GM18499 (cell line): ENCODE measurements around the gene DNAJC17.

ENCODE experiments used
- ATAC-seq: cut with Tn5 transposase; IDR thresholded peaks from one replicate; pipeline ENCODE4 v1.9.1; 2021; ENCODE audit warnings: moderate number of reproducible peaks; ENCODE audit not compliant: insufficient read depth, unreplicated experiment

The DNAJC17 gene, protein sequence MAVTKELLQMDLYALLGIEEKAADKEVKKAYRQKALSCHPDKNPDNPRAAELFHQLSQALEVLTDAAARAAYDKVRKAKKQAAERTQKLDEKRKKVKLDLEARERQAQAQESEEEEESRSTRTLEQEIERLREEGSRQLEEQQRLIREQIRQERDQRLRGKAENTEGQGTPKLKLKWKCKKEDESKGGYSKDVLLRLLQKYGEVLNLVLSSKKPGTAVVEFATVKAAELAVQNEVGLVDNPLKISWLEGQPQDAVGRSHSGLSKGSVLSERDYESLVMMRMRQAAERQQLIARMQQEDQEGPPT

DNA sequence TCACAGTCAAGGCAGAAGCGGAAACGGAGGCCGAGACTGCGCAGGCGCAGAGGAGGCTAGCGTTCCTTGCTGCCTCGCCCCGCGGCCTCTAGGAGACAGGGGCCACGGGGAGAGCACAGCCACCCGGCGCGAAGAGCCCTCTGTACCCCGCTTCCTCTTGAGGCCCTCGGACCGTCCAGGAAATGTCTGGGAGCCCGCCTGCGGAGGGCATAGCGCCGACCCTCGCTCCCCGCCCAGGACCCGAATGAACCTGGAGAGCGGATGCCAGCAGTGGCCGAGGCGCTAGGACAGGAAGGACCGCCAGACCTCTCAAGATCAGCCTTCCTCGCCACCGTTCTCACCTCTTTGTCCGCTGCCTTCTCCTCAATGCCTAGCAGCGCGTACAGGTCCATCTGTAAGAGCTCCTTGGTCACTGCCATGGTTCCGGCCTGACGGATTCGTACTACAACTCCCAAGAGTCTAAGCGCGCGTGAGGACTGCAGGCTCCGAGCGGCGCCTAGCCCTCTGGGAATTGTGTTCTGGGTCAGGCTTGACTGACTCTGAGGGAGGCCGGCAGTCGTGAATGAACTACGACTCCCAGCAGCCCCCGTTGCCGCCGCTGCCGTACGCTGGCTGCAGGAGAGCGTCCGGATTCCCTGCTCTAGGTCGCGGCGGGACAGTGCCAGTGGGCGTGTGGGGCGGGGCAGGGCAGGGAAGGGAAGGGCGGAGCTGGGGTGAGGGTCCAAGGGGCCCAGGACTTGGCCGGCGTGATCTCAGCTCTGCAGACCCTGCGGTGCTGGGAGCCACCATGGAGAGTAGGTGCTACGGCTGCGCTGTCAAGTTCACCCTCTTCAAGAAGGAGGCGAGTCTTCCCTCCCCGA lies at the start of gene DNAJC17, which contains the start of gene ZFYVE19:
DNAJC17 (minus strand) TSS at position 446 of the 860 bp plus-strand sequence; CDS start at position 419, 27 bp downstream.
ZFYVE19 (plus strand) TSS at position 62 of the 860 bp plus-strand sequence; CDS start at position 563, 501 bp downstream.
- peak; percentile 80 for ATAC-seq

DNA sequence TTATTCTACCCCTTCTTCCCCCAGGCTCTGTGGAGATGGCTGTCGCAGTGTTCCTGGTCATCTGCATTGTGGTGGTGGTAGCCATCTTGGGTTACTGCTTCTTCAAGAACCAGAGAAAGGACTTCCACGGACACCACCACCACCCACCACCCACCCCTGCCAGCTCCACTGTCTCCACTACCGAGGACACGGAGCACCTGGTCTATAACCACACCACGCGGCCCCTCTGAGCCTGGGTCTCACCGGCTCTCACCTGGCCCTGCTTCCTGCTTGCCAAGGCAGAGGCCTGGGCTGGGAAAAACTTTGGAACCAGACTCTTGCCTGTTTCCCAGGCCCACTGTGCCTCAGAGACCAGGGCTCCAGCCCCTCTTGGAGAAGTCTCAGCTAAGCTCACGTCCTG lies 49.5 kb upstream of the DNAJC17 start:
- no peak for ATAC-seq

DNA sequence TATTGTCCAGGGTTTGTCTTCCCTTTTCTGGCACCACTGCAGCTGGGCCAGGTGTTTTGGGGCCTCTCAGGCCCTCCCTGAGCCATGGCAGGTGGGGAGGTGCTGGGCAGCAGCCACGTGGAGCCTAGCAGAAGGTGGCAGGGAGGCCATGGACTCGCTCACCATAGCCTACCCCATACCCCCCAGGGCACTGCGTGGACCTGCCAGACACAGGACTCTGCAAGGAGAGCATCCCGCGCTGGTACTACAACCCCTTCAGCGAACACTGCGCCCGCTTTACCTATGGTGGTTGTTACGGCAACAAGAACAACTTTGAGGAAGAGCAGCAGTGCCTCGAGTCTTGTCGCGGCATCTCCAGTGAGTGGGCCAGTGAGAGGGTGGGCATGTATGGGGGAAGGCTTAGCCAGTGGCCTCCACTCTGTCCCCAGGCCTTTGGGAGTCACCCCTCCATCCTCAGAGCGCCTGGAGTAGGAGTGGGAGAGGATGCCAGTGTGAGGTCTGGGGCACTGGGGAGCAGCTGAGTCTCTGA lies 48.5 kb upstream of the DNAJC17 start:
- ATAC-seq: no peak

DNA sequence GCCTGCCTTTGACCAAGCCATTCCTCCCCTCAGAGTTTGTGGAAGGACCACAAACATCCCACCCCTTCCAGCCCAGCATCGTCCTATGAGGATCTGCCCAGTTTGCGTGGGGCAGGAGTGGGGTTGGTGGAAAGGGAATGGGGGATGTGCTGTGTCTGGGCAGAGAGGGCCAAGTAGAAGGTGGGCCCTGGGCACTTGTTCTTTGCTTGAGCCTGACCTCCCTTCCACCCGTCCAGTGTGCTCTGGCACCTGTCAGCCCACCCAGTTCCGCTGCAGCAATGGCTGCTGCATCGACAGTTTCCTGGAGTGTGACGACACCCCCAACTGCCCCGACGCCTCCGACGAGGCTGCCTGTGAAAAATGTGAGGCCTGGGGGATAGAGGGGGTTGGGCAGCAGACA lies 46.9 kb upstream of the DNAJC17 start:
- no peak for ATAC-seq

DNA sequence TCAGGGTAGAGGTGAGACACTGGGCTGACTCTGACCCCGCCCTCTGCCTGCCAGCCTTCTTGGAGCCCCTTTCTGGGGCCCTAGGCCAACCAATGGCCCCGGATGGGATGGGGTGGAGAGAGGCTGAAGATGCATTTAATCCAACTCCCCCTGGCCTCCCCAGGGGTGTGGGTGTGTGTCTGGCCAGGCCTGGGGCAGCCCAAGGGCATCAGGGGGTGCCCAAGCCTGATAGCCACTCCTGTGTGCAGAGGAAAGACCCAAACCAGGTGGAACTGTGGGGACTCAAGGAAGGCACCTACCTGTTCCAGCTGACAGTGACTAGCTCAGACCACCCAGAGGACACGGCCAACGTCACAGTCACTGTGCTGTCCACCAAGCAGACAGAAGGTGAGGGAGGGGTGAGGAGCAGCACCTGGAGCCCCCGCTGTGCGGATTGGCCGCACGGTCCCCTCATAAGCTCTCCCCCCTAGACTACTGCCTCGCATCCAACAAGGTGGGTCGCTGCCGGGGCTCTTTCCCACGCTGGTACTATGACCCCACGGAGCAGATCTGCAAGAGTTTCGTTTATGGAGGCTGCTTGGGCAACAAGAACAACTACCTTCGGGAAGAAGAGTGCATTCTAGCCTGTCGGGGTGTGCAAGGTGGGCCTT lies 46.1 kb upstream of the DNAJC17 start:
- ATAC-seq: no peak

DNA sequence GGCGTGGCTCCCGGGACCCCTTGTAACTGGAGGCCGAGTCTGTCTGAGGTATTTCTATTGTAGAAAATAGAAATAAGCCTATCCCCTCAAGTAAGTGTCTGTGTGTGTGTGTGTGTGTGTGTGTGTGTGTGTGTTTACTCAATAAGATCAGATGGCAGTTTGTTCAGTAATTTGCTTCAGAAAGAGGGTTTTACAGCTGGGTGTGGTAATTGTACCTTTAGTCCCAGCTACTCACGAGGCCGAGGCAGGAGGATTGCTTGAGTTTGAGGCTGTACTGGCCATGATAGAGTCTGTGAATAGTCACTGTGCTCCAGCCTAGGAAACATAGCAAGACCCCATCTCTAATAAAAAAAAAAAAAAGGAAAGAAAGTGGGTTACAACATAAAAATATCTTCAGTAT lies 45.3 kb upstream of the DNAJC17 start:
- ATAC-seq: no peak

DNA sequence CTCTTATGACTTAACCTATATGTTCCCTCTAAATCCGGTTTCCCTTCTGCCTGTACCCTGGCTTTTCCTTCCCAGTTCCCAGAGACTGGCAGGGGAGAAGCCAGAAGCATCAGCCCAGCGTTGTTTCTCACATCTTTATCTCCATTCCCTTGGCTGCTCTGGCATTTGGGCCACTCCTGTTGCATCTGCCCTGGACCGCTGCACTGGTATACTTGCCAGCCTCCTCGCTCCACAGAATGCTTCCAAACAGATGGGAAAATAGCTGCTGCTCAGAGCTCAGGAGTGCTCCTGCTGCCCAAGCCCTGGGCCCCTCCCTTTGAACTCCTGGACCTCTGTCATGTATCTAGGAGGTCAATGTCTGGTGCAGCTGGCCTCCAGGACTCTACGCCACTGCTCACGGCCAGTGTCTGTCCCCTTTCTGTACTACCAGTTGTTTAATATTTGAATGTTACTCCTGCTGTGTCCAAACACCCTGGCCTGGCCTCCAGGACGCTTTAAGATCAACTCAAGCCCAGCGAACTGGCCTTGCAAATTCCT lies 43.4 kb upstream of the DNAJC17 start:
- ATAC-seq: no peak

DNA sequence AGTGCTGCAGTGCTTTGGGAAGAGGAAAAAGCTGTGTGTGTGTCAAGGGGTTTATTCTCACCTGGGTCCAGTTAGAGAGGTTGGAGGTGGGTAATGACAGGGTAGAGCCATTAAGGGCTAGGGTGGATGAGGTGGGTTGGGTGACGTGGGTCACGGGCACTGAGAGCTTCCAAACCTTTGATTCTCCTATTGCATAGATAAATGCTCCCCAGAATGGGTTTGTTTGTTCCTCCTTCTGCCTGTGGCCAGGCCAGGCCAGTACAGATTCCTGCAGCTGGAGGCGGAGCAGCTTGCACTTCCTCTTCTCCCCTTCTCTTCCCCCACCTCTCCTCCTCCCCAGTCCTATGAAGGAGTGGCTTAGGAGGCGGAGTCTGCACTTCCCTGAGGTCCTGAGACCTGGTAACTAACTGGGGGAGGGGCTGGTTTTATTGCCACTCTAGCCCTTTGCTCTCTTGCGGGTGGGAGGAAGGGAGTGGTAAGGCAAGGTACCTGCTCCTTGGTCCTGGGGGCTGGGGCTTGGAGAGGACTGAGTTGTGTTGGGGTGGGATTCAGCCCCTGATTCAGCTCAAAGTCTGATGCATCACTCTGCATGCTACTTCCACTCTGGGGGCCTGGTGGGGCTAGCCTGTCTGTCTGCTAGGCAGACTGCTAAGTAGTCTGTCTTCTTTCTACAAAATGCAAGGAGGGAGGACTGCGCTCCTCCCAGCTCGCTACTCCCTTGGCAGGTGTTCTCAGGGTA lies 40.1 kb upstream of the DNAJC17 start:
- no peak for ATAC-seq

DNA sequence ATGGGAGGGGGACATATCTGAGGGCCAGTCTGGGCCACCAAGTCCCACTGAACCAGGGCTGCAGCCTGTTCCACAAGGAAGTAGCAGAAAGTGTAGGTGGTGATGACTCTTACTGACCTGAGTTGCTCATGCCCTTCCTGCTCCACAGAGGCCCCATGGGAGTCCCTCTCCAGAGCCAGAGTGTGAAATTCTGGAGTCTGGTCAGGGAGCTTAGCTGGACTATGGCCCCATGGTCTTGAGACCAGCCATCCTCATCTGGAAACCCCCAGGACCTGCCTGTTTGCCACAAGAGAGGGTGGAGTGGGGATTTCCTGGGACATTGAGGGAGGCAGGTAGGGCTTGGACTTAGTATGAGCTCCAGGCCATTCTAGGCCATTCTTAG lies 39.6 kb upstream of the DNAJC17 start:
- ATAC-seq: no peak

DNA sequence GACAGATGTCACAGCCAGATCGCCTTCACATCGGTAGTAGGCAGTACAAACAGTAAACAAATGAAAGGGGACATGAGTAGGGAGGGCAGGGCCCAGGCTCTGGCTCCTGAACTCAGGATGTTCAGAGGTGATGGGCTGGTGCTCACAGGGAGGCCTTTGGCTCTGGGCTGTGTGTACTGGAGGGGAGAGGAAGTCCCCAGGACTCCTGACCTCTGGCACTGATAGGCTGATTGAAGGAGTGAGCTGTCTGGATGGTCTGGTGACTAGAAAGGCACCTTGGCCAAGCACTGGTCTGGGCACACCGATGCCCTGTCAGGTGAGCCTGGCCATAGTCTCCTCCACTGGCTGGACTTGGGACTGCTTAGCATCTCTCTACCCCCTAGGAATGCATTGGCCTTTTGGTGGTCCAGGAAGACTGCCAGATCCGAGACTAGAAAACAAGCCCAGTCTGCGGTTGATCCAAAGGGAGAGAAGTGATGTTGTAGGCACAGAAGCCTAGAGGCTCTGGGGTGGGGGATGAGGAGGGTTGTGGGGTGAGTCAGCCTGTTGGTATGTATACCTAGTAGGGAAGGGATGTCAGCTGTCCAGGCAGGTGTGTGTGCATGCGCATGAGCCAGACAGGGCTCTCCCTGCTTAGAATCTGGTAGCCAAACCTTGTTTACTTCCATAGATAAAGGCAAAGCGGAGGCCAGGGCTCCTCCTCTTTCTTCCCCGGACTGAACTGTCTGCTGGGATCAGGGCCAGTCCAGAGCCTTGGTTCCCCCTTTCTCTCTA lies 38.4 kb upstream of the DNAJC17 start:
- no peak for ATAC-seq

DNA sequence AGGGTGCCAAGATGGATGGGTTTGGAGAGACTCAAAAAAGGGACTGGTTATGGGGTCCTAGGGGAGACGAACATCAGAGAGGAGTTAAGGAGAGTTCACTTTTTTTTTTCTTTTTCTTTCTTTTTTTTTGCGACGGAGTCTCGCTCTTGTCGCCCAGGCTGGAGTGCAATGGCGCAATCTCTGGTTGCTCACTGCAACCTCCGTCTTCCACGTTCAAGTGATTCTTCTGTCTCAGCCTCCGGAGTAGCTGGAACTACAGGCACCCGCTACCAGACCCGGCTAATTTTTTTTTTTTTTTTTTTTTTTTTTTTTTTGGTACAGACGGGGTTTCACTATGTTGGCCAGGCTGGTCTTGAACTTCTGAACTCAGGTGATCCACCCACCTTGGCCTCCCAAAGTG lies 37.8 kb upstream of the DNAJC17 start:
- ATAC-seq: no peak

DNA sequence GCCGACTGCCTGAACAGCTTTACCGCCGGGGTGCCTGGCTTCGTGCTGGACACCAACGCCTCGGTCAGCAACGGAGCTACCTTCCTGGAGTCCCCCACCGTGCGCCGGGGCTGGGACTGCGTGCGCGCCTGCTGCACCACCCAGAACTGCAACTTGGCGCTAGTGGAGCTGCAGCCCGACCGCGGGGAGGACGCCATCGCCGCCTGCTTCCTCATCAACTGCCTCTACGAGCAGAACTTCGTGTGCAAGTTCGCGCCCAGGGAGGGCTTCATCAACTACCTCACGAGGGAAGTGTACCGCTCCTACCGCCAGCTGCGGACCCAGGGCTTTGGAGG lies 37.4 kb upstream of the DNAJC17 start:
- ATAC-seq: no peak

DNA sequence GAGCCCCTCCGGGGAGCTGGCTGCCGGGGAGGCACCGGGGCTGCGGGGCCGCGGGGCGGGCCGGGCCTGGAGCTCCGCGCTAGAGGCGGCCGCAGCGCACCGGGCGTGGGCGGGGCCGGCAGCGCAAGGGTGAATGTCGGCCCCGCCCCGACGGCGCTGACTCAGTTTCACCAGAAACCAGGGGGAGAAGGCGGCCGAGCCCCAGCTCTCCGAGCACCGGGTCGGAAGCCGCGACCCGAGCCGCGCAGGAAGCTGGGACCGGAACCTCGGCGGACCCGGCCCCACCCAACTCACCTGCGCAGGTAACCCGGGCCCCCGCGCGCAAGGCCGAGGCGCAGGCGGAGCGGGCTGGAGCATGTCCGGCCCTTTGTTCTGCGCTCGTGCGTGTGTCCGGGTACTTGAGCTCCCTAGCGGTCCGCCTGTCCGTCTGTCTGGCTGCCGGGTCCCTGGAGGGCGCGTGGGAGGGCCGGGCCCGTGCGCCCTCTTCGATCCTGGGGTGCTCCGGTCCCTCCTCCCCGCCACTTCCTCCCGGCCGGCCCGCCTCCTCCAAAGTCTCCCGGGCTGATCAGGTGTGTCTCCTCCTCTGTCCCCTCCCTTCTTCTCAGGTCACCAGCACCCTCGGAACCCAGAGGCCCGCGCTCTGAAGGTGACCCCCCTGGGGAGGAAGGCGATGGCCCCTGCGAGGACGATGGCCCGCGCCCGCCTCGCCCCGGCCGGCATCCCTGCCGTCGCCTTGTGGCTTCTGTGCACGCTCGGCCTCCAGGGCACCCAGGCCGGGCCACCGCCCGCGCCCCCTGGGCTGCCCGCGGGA lies 36.8 kb upstream of the DNAJC17 start, which contains the start of gene SPINT1:
SPINT1 (plus strand) TSS at position 164 of the 811 bp plus-strand sequence; CDS start at position 671, 507 bp downstream.
- ATAC-seq: no peak

DNA sequence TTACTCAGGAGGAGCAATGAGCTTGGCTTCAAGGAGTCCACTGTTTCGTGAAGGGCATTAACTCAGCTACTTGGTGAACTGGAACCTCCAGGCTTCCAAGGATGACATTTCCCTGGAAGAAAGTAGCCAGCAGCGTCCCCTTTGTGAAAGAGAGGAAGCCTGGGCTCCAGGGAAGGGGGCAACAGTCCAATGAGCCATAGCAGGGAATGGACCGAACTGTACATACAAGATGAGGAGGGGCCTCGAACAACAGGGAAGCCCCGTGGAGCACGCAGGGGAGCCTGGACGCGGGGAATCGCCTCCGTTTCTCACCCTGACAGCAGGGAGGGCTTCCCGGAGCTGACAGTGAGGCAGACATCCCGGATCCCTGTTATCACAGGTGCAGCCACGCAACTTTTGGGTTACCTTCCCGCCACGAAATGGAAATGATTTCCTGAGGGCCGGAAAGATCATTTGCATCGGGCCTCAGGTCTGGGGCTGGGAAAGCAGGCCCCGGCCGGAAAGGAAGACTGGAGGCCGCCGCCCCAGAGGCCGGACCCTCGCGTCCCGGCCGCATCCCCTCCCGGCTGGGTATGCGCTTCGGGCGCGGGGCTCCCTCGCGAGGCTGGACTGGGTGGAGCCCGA lies 36.1 kb upstream of the DNAJC17 start:
- ATAC-seq: no peak

DNA sequence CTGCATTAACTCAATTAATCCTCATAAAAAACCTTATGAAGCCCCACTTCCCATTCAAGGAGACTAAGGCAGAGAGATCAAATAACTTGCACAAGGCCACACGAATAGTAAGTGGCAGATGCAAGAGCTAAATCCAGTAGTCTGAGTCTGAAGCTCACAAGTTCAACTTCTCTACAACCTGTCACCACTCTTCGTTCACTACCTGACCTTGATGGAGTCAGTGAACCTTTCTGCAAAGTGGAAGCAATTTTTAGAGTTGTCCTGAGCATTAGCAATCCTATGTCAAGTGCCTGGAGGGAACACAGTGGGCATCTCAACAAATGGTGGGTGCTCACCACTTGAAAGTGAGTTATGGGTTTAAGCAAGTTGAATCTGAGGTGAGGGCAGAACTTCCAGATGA lies 34.5 kb upstream of the DNAJC17 start:
- no peak for ATAC-seq

DNA sequence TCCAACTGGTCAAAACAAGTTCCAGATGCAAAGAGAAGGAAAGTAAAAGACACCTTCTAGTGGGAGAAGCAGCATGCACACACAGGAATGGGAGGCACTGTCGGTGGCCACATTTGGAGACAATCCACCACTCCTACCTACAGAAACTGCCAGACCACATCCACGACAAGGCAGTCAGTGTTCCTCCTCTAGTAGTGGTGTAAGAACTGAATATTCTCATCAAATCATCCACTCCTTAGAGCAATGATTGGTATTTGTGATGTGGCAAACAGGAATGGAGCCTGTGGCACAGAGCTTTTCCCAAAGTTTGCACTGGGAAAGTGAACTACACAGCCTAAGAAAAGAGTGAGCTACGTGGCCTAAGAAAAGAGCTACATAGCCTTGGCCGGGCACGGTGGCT lies 31.5 kb upstream of the DNAJC17 start:
- ATAC-seq: no peak

DNA sequence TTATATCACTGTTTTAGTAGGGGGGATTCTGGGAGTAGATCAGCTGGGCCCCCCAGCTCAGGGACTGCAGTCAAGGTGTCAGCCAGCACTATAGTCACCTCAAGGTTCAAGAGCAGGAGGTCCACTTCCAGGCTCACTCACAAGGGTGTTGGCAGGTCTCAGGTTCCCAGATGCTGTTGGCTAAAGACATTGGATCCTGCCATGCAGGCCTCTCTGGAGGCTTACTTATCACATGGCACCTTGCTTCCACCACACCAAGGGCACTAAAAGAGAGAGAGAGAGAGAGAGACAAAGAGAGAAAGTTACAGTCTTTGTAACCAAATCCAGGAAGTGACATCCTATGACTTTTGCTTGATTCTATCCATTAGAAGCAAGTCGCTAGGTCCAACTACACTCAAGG lies 28.7 kb upstream of the DNAJC17 start:
- no peak for ATAC-seq

DNA sequence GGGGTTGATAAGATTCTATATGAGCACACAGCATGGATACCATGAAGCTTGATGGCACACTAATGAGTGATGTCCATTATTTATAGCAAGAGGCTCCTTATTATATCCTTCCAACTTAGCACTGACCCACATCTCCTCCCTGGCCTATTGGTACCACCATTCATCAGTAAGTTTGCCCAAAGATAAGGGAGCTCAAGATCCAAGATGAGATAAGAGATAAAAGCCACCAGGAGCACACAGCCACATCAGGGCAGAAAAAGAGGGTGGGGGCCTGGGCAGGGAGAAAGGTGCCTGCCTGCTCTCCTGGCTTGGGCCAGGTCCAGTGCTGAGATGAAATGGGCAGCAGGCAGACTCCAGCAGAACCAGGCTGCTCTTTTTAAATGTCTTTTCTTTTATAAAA lies 25.6 kb upstream of the DNAJC17 start:
- no peak for ATAC-seq
